ENCODE measurements around the gene NANOS3. TPM values are rescaled to one million over a fixed set of nuclear protein-coding genes. Genes with fewer than 3 reads are reported as not detected.

NANOS3 gene
- total and polyA plus RNA-seq, 2 of the 13 experiments (the other 11 are each of a cell fraction or from before 2014, with no cell fraction given) = 0.21 TPM; not detected in 1

DNA sequence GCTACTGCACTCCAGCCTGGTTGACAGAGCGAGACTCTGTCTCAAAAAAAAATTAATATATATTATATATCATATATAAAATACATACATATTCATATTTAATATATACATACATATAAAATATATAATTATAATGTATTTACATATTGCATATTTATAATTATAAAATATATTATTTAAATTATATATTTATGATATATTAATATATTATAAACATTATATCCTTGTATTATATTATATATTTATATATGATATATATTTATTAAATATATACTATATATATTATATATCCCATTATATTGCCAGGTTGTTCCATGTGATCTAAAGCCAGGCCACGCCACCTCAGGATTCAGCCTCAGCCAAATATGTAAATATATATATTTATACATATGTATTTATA lies 19.3 kb downstream of the NANOS3 start:
- FAIRE-seq (no peak), ATAC-seq (no peak), DNase-seq (ENCODE audit: low spot score) (no peak)
- no peak overlapping the region for H3K27ac ChIP-seq (ENCODE audit: extremely low read length, insufficient read depth, low read length)
- no peaks in the 10 kb centered on the region for H3K9me3 ChIP-seq (ENCODE audit: low read length)
- no peaks in the 10 kb centered on the region for H3K79me2 ChIP-seq (ENCODE audit: insufficient read depth, low read length)
- POLR2A ChIA-PET = no interaction called here
- CTCF ChIA-PET (ENCODE audit: low intra/inter-chr PET ratio, low total read pairs) = no interaction called here
- no peak overlapping the region for H3K9ac ChIP-seq (ENCODE audit: insufficient read depth, low read depth, low read length)
- H2AFZ ChIP-seq (ENCODE audit: low read length) = no peak overlapping the region
- intact Hi-C loops (cut with micrococcal nuclease; ENCODE audit: unreplicated experiment) (no loop called here), in situ Hi-C loops (cut with HindIII; ENCODE audit: extremely low pct_ligation_motif_present, low pct_unique_long_range_greater_than_20kb) (loop anchor here (25.0 kb wide), 1 partner anchor 516 kb away; the partner anchor contains the start of gene DDX39A)
- H3K4me1 ChIP-seq (ENCODE audit: insufficient read depth, low read length) = peaks cover 27% of the 10 kb centered on the region
- no TSS peak for BruUV-seq (replicated peaks)
- TF ChIP-seq RBM22 (optimal IDR thresholded peaks at IDR 0.05; ENCODE audit: low read length) (no peak), REPIN1 (CRISPR knock-in tag; IDR thresholded peaks at IDR 0.05; ENCODE audit: borderline replicate concordance, low read depth) (no peak), CENPX (CRISPR knock-in tag; IDR thresholded peaks at IDR 0.05) (no peak)
- TF ChIP-seq, protein P1, sequence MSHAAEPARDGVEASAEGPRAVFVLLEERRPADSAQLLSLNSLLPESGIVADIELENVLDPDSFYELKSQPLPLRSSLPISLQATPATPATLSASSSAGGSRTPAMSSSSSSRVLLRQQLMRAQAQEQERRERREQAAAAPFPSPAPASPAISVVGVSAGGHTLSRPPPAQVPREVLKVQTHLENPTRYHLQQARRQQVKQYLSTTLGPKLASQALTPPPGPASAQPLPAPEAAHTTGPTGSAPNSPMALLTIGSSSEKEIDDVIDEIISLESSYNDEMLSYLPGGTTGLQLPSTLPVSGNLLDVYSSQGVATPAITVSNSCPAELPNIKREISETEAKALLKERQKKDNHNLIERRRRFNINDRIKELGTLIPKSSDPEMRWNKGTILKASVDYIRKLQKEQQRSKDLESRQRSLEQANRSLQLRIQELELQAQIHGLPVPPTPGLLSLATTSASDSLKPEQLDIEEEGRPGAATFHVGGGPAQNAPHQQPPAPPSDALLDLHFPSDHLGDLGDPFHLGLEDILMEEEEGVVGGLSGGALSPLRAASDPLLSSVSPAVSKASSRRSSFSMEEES (CRISPR knock-in tag; IDR thresholded peaks at IDR 0.05) = no peak
- TF ChIP-seq, protein P2, sequence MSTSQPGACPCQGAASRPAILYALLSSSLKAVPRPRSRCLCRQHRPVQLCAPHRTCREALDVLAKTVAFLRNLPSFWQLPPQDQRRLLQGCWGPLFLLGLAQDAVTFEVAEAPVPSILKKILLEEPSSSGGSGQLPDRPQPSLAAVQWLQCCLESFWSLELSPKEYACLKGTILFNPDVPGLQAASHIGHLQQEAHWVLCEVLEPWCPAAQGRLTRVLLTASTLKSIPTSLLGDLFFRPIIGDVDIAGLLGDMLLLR (CRISPR knock-in tag; IDR thresholded peaks at IDR 0.05) = no peak
- H3K36me3 ChIP-seq (replicated peaks in 1 of 2; ENCODE audit: control insufficient read depth in 1 of 2, insufficient read depth in 2 of 2, low read length in 2 of 2) = no peaks in the 10 kb centered on the region
- H3K4me3 ChIP-seq (replicated peaks in 1 of 3; ENCODE audit: insufficient read depth in 1 of 3, low read depth in 2 of 3, low read length in 3 of 3) = no peak overlapping the region
- no peaks in the 10 kb centered on the region for H3K27me3 ChIP-seq (ENCODE audit: control insufficient read depth in 1 of 2, insufficient read depth in 2 of 2, low read length in 2 of 2)
- H3K4me2 ChIP-seq (ENCODE audit: low read depth, low read length) = no peak overlapping the region
- over 99% methylated on average over 2 of the region's 2 CpGs for WGBS (ENCODE audit: low lambda C conversion rate)
- H4K20me1 ChIP-seq (ENCODE audit: insufficient read depth, low read length) = no peaks in the 10 kb centered on the region

DNA sequence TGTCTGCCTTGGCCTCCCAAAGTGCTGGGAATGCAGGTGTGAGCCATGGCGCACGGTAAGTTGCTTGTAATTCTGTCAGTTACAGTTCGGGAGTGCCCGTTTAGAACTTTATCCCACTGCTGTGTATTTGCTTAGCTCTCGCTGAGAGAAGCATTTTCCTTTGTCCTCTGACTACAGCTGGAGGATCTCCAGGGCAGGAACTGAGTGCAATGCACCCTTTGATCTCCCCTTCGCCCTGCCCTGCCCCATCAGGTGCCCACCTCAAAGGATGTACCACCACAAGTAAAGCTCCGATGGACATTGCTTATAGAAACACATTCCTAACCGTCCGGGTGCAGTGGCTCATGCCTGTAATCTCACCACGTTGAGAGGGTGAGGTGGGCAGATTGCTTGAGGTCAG lies 22.5 kb downstream of the NANOS3 start:
- CTCF ChIA-PET (ENCODE audit: low intra/inter-chr PET ratio, low total read pairs) = no interaction called here
- TF ChIP-seq PHB2 (IDR thresholded peaks at IDR 0.05; ENCODE audit: partially characterized antibody) (no peak), RXRB (CRISPR knock-in tag; IDR thresholded peaks at IDR 0.05; ENCODE audit: borderline replicate concordance) (peak; percentile 31; the same call in 1 of the 2 replicates), PITX1 (CRISPR knock-in tag; IDR thresholded peaks at IDR 0.05) (peak; percentile 66; the same call in 1 of the 2 replicates), NRL (CRISPR knock-in tag; IDR thresholded peaks at IDR 0.05; ENCODE audit: borderline replicate concordance) (0 out of 2 replicates have a peak, but pooled peaks have one; percentile 34), ZBTB7A (CRISPR knock-in tag; IDR thresholded peaks at IDR 0.05) (peak; percentile 54; the same call in 1 of the 2 replicates), LCORL (IDR thresholded peaks at IDR 0.05) (no peak), LCORL (CRISPR knock-in tag; IDR thresholded peaks at IDR 0.05) (peak; percentile 65)
- TF ChIP-seq, protein P3, sequence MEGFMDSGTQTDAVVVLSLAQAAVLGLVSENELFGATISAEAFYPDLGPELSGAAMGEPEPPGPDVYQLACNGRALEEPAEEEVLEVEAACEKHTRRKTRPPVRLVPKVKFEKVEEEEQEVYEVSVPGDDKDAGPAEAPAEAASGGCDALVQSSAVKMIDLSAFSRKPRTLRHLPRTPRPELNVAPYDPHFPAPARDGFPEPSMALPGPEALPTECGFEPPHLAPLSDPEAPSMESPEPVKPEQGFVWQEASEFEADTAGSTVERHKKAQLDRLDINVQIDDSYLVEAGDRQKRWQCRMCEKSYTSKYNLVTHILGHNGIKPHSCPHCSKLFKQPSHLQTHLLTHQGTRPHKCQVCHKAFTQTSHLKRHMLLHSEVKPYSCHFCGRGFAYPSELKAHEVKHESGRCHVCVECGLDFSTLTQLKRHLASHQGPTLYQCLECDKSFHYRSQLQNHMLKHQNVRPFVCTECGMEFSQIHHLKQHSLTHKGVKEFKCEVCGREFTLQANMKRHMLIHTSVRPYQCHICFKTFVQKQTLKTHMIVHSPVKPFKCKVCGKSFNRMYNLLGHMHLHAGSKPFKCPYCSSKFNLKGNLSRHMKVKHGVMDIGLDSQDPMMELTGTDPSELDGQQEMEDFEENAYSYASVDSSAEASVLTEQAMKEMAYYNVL (CRISPR knock-in tag; IDR thresholded peaks at IDR 0.05; ENCODE audit: borderline replicate concordance) = no peak
- TF ChIP-seq, protein P4, sequence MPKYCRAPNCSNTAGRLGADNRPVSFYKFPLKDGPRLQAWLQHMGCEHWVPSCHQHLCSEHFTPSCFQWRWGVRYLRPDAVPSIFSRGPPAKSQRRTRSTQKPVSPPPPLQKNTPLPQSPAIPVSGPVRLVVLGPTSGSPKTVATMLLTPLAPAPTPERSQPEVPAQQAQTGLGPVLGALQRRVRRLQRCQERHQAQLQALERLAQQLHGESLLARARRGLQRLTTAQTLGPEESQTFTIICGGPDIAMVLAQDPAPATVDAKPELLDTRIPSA (CRISPR knock-in tag; IDR thresholded peaks at IDR 0.05; ENCODE audit: borderline replicate concordance) = no peak

More for the DNA sequence above, 22.5 kb downstream of the NANOS3 start:
- no peaks in the 10 kb centered on the region for H3K36me3 ChIP-seq (replicated peaks in 1 of 2; ENCODE audit: control insufficient read depth in 1 of 2, insufficient read depth in 2 of 2, low read length in 2 of 2)
- H4K20me1 ChIP-seq (ENCODE audit: insufficient read depth, low read length) = no peaks in the 10 kb centered on the region
- H3K79me2 ChIP-seq (ENCODE audit: insufficient read depth, low read length) = no peaks in the 10 kb centered on the region
- POLR2A ChIA-PET = interaction anchor here (1.0 to 1.4 kb wide), 2 partner anchors 52 to 53 kb away, joined by 3 read pairs; partner anchors contain the start of gene DCAF15
- H3K4me3 ChIP-seq (replicated peaks in 1 of 3; ENCODE audit: insufficient read depth in 1 of 3, low read depth in 2 of 3, low read length in 3 of 3) = peak overlapping the region in 1 of 3 experiments; percentile 40; a peak in 2 of 6 replicates
- in situ Hi-C loops (cut with HindIII; ENCODE audit: extremely low pct_ligation_motif_present, low pct_unique_long_range_greater_than_20kb) = loop anchor here (25.0 kb wide), 1 partner anchor 513 kb away; the partner anchor contains the start of gene DDX39A
- peak; percentile 80 for FAIRE-seq
- no TSS peak for BruUV-seq (replicated peaks)
- peak; percentile 85 for ATAC-seq
- WGBS (ENCODE audit: low lambda C conversion rate) = 9% methylated on average over 10 of the region's 10 CpGs
- no peak overlapping the region for H3K9ac ChIP-seq (ENCODE audit: insufficient read depth, low read depth, low read length)
- no peak overlapping the region for H2AFZ ChIP-seq (ENCODE audit: low read length)
- H3K4me2 ChIP-seq (ENCODE audit: low read depth, low read length) = peak overlapping the region; percentile 60
- H3K4me1 ChIP-seq (ENCODE audit: insufficient read depth, low read length) = peaks cover 36% of the 10 kb centered on the region
- peak; percentile 75 for DNase-seq (ENCODE audit: low spot score)
- intact Hi-C loops (cut with micrococcal nuclease; ENCODE audit: unreplicated experiment) = no loop called here
- peak overlapping the region; percentile 62 for H3K27ac ChIP-seq (ENCODE audit: extremely low read length, insufficient read depth, low read length)
- H3K27me3 ChIP-seq (ENCODE audit: control insufficient read depth in 1 of 2, insufficient read depth in 2 of 2, low read length in 2 of 2) = no peaks in the 10 kb centered on the region
- no peaks in the 10 kb centered on the region for H3K9me3 ChIP-seq (ENCODE audit: low read length)

Measured in HepG2 (cell line).